NCI-H446 treated with DMSO at 0.1 percent for 48 hours (cell line): ENCODE data around the gene OR52I2.
A peak's percentile ranks its signal among the peaks of the same experiment; 100 is the strongest.

Experiments
- DNase-seq: peaks from one replicate; lab custom pipeline; 2025; lab: John Stamatoyannopoulos, UW

OR52I2 gene

DNA sequence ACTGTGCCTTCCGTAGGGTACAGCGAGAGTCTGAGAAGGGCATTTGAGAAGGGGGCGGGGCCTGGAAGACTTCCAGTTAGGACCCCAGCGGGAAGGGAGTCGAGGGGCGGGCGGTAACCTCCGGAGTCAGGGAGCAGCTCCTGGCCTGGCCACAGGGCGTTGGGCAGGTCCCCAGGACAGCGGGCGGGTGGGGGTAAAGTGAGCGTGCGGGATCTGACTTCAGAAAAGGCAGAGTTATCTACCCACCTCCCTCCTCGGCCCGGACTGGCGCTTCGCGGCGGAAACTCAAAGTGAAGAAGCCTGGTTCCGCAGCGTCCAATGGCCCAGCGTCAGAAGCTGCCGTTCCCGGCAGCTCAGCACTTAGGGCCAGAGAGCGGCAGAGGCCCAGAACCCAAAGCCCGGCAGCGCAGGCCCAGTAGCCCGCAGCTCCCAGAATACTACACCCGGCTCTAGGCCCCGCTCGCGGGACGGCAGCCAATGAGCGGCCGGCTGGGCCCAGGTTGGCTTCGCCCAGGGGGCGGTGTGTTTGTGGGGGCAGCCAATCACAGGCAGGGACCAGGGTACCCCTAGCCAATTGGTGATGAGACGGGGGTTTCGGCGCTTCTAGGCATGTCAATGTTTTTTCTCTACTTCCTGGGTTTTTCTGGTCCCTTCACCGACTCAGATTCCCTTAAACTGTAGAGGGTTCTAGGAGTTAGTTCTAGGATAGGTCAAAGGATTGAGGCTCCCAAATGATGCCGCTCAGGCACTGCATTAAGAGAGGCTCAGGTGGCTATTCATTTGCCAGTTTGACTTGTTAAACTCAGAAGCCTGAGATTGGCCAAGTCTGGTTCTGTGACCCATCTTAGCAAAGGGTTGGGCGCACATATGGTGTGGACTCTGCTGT, 26.5 kb downstream of the OR52I2 start, which contains the start of gene TRIM68:
Gene TRIM68, minus strand, starts transcription at position 451 of the 886 bp plus-strand sequence. CDS start 2,727 bp downstream, outside the sequence.
- DNase-seq = peak; percentile 94

DNA sequence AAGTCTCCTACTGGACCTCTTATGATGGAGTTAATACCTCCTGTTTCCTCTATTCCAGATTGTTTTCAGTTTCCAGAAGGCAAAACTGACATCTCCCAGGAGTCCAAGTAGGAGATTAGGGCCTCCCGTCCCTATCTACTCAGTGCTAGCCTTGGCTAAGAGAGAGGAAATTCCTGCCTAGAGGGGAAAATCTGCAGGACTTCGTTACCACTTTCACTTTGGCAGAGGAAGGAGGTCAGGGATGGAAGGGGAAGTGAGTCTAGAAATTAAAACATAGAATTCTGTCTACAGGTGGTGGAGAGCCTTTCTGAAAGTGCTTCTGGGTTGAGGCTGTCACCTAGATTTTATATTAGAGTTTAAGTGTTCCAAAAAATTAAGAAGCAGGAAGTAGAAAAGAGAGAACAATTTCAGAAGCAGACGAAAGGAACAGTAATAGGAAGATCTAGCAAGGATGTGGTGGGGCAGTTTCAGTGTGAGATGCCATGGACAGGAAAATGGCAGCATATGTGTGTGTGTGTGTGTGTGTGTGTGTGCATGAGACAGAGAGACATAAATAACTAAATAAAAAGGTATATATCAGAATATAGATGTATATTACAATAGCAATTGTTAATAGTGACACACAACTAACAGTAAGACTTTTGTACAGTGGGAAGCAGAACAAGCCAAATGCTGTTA, 28.9 kb downstream of the OR52I2 start:
- DNase-seq = no peak

DNA sequence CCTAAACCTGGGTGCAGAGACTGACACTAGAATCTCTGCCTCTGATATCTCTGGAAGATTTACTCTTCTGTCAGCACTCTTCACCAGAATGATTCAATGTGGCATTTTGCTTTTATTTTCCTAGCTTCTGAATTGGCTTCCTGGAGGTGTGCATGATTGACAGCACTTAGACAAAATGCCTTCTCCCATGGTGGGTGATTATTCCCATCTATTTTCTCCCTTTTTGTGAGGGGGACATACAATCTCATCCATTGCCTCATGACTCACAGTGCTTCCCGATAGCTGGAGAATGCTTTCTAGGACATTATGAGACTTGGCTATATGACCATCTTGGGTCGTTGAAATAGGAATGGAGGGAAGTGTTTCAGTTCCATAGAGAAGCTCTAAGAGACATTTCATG, 30.4 kb downstream of the OR52I2 start:
- no peak for DNase-seq

GRCh38 chr11:4615856-4616444, 34.4 kb downstream of the OR52I2 start:
- DNase-seq = no peak

DNA sequence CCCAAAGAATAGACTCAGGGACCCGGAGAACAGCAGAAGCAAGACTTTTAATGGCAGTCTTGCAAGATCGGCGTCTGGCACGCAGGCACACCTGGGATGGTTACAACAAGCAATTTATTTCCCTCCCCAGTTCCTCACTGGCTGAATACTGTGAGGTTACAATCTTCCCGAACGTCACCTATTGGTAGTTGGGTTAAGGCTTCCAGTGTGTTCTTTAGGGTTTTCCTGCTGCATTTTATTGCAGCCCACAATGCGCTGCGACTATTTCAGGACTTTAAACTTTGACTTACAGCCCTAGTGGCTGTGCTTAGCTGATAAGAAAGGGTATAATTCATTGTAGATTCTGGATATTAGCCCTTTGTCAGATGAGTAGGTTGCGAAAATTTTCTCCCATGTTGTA, 38.0 kb downstream of the OR52I2 start:
- no peak for DNase-seq

DNA sequence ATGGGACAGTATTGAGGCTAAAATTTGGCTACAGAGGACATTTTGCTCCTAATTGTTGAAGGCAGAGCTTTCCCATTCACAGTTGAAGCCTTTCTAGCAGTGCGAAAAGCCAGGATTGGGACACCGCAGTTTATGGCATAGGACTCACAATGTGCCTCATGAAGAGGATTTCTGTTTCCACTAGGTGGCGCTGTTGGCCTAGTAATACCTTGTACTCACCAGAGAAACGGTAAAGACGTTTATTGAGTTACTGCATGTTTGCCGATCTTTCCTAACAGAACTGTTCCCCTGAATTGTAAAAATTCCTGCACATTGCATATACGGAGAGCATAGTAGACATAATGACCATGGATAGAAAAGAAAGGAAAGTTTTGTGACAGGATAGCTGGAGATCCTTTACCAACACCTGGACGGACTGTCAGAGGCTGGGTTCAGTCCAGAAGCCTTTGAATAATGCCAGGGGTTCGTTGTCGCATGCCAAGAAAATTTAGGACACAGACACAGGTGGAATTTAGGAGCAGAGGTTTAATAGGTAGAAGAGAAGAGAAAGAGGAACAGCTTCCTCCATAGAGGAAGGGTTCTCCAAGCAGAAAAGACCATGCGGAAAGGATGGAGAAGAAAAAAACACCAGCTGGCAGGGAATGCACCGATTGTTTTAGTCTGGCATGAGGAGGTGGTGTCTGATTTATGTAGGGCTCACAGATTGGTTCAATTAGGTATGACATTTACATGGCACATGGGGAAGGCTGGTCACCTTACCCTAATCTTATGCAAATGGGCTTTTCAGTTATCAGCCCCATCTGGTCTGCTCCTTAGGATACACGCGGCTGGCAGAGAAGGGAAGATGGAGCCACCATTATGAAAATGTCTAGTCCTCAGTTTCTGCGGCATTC, 44.9 kb downstream of the OR52I2 start:
- peak; percentile 41 for DNase-seq

DNA sequence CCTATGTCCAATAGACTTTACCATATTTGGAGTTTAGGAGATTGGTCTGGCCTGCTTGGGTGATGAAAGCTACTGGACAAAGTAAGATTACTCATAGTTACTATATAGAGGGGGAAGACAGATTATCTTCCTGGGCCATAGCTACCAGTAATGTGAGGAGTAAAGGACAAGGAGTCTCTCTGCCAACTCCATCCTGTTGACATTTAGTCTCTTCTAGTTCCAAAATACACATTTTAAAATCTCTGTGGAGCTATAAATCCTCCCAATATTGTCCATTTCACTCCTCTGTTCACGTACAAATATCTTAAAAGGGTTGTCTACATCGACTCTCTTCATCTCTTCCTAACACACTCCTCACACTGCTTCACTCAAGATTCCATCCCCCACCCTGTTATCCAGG, 54.6 kb downstream of the OR52I2 start:
- no peak for DNase-seq

DNA sequence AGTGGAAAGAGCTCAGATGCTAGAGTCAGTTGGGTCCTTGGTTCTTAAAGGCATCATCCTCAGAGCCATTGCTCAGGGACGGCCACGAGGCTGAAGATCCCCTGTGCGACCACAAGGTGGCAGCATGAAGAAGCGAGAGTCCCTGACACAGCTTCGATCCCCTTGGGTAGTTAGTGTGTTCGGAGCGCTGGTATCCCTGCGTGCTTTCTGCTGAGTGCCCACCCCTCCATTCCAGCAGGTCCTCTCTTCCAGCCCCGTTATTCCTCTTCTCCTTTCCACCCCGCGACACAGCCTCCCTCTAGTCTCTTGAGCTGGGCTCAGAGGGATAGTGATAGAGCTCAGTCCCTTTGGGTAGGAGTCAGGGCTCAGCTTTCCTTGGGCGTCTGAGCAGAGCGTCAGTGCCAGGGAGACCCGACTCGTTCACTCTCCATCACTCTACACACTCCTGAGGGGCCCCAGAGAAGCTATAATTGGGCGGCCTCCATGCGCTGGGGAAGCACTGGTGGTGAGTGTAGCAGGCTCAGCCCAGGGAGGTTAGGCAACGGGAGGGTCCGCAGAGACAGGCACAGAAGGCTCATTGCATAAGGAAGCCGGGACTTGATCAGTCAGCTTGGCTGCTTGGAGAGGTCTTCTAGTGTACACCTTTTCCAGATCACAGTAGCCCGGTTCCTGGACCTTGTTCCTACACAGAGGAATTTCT, 55.6 kb downstream of the OR52I2 start, which contains the start of gene OR51D1:
Gene OR51D1, plus strand, starts transcription at position 516 of the 700 bp plus-strand sequence. CDS start 2,314 bp downstream, outside the sequence.
- peak; percentile 40 for DNase-seq

GRCh38 chr11:4637662-4638047, 56.1 kb downstream of the OR52I2 start:
- DNase-seq = no peak

- DNase-seq = no peak
These were observed 58.4 kb downstream of the OR52I2 start for GRCh38 chr11:4639931-4640330.

DNA sequence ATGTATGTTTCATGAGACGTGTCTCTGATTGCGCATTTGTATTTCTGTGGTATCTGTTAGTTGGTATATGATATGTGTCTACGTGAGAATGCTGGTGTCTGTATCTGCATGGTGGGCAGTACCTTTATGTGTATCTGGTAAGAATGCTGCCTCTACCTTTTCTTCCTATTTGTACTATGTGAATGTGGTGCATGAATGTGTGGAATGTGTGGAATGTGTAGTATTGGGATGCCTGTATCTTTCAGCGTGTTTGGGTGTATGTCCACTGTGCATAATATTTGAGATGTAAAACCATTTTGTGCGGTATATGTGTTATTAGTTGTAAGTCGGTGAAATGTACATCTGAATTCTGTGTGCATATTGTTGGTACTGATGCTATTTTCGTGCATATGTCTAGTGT, 60.0 kb downstream of the OR52I2 start:
- no peak for DNase-seq

DNA sequence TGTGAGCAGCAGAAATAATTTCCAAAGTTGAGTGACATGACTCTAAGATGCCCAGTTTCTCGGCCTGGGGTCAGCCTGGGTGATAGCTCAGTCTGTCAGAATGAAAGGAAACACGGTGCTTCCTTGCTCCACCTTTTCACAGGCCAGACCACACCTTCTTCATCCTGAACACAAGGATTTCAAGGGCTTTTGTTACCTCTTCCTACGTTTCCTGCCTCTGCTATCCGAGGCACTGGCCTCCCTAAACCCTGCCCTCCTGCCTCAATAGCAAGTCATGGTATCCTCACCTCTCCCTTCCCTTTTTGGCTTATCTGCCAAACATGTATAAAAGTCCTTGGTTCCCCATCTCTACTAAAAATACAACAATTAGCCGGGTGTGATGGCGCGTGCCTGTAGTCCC, 60.5 kb downstream of the OR52I2 start:
- DNase-seq = no peak
